Measurements from ENCODE around the gene PTGES2. TPM values are rescaled to one million over a fixed set of nuclear protein-coding genes. Genes with fewer than 3 reads are reported as not detected.

The PTGES2 gene
- total and polyA plus RNA-seq, 9 of the 15 experiments (the other 6 are each of a cell fraction or from before 2014, with no cell fraction given), result 2.4 to 196 (median 90.1) TPM

DNA sequence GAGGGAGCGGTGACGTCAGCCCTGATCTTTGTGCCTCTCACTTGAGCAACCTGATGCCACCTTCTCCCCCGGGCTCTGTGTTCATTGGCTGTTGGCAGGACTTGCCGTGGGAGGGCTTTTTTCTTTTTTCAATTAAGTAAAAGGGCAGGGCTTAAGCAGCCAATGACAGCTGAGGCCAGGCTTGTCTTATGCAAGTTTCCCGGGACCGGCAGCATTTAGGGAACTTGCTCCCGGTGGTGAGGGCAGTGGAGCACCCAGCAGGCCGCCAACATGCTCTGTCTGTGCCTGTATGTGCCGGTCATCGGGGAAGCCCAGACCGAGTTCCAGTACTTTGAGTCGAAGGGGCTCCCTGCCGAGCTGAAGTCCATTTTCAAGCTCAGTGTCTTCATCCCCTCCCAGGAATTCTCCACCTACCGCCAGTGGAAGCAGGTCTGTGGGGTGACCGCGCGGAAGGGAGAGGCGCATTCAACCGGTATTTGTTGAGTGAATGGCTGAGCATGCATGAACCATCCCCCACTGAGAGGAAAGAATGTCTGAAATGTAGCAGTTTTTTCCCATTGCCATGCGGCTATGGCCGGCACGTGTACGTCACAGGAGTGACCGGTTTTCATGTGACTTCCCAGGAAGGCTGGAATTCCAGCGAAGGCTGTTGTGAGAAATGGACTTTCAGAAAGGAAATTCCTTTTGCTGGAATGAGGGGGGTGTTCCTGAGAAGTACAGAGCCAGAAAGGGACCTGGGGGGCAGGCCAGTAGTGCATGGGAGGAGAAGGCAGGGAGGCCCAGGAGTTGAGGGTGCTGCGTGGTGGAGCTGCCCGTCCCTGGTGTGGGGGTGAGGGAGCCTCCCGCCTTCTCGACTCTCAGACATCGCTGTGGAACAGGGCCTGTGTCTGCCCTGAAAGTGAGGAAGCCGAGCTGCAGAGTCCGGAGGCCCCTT lies 29.0 kb downstream of the PTGES2 start (continued):
- TF ChIP-seq MTA1 (IDR thresholded peaks at IDR 0.05; ENCODE audit: borderline replicate concordance) (no peak), MYNN (IDR thresholded peaks at IDR 0.05) (no peak), MYNN (CRISPR knock-in tag; IDR thresholded peaks at IDR 0.05) (no peak), HMGXB4 (CRISPR knock-in tag; IDR thresholded peaks at IDR 0.05) (no peak), CSDE1 (IDR thresholded peaks at IDR 0.05) (no peak), PKNOX1 (IDR thresholded peaks at IDR 0.05) (peak; percentile 42; the same call in 1 of the 2 replicates), ERF (CRISPR knock-in tag; IDR thresholded peaks at IDR 0.05) (no peak), NUFIP1 (IDR thresholded peaks at IDR 0.05; ENCODE audit: partially characterized antibody) (no peak), CBX5 (IDR thresholded peaks at IDR 0.05; ENCODE audit: borderline replicate concordance, low read depth) (0 out of 2 replicates have a peak, but pooled peaks have one; percentile 20), ZEB2 (IDR thresholded peaks at IDR 0.05) (no peak), RAD51 (IDR thresholded peaks at IDR 0.05; ENCODE audit: borderline replicate concordance, low read depth) (0 out of 2 replicates have a peak, but pooled peaks have one; percentile 8), ZFP91 (CRISPR knock-in tag; IDR thresholded peaks at IDR 0.05) (0 out of 2 replicates have a peak, but pooled peaks have one; percentile 50), RERE (CRISPR knock-in tag; IDR thresholded peaks at IDR 0.05; ENCODE audit: borderline replicate concordance) (0 out of 2 replicates have a peak, but pooled peaks have one; percentile 7), ZKSCAN3 (CRISPR knock-in tag; IDR thresholded peaks at IDR 0.05) (no peak), SMAD4 (CRISPR knock-in tag; conservative IDR thresholded peaks at IDR 0.05) (no peak; the same call in 1 of the 2 replicates), SMARCE1 (IDR thresholded peaks at IDR 0.05) (no peak)
- TF ChIP-seq, protein P1, sequence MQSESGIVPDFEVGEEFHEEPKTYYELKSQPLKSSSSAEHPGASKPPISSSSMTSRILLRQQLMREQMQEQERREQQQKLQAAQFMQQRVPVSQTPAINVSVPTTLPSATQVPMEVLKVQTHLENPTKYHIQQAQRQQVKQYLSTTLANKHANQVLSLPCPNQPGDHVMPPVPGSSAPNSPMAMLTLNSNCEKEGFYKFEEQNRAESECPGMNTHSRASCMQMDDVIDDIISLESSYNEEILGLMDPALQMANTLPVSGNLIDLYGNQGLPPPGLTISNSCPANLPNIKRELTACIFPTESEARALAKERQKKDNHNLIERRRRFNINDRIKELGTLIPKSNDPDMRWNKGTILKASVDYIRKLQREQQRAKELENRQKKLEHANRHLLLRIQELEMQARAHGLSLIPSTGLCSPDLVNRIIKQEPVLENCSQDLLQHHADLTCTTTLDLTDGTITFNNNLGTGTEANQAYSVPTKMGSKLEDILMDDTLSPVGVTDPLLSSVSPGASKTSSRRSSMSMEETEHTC (IDR thresholded peaks at IDR 0.05), result 0 out of 2 replicates have a peak, but pooled peaks have one; percentile 10
